Spleen (tissue), 11 donors: ENCODE results near the gene RASSF4. TPM values are rescaled to one million over a fixed set of nuclear protein-coding genes. Genes with fewer than 3 reads are reported as not detected.

Experiments
- DNase-seq: peaks from one replicate; pipeline ENCODE4 v3.0.0-alpha.2; 2020
- H3K27ac ChIP-seq, 8 donors: fragments of 200-600 bp; sonication (generic) in 7 of 8; 1 replicate in 4 of 8; 2 replicates in 4 of 8; pipeline versions ENCODE4 v1.5.0 to v1.8.0; 2016 to 2021; ENCODE audit warnings: inconsistent platforms in 4 of 8, mild to moderate bottlenecking in 4 of 8, moderate library complexity in 1 of 8
- H3K27me3 ChIP-seq, 7 donors: fragments of 200-600 bp; sonication (generic) in 6 of 7; replicated peaks in 1 of 7; 1 replicate in 4 of 7; 2 replicates in 3 of 7; pipeline versions ENCODE4 v1.5.0 to v1.8.0; 2016 to 2021; ENCODE audit warnings: inconsistent platforms in 3 of 7, mild to moderate bottlenecking in 1 of 7
- H3K36me3 ChIP-seq, 6 donors: fragments of 200-600 bp; sonication (generic) in 5 of 6; 1 replicate in 4 of 6; 2 replicates in 2 of 6; pipeline versions ENCODE4 v1.5.0 to v1.8.0; 2016 to 2021; ENCODE audit warnings: inconsistent platforms in 2 of 6
- H3K4me1 ChIP-seq, 6 donors: fragments of 200-600 bp; sonication (generic) in 5 of 6; 1 replicate in 3 of 6; 2 replicates in 3 of 6; pipeline versions ENCODE4 v1.5.0 to v1.8.0; 2016 to 2021; ENCODE audit warnings: inconsistent platforms in 3 of 6
- H3K4me3 ChIP-seq, 8 donors: fragments of 200-600 bp; sonication (generic) in 7 of 8; 1 replicate in 4 of 8; 2 replicates in 4 of 8; pipeline versions ENCODE4 v1.5.0 to v1.8.0; 2016 to 2021; ENCODE audit warnings: inconsistent platforms in 4 of 8, mild to moderate bottlenecking in 4 of 8, moderate library complexity in 2 of 8
- H3K9me3 ChIP-seq, 8 donors: fragments of 200-600 bp; sonication (generic) in 7 of 8; 1 replicate in 4 of 8; 2 replicates in 4 of 8; pipeline versions ENCODE4 v1.5.0 to v1.8.0; 2016 to 2021; ENCODE audit warnings: inconsistent platforms in 4 of 8
- CTCF ChIP-seq, 11 experiments: fragments of 200-600 bp in 7 of 11; fragments of 450-650 bp in 4 of 11; sonication (generic) in 4 of 11; IDR thresholded peaks in 8 of 11; conservative IDR thresholded peaks in 3 of 11; 1 replicate in 7 of 11; 2 replicates in 4 of 11; pipeline versions ENCODE4 v1.4.0 to v1.8.0; 2016 to 2021; ENCODE audit warnings: antibody characterized with exemption in 11 of 11, inconsistent platforms in 4 of 11, mild to moderate bottlenecking in 1 of 11
- POLR2A ChIP-seq, 3 donors: fragments of 450-650 bp; IDR thresholded peaks; one replicate each; pipeline ENCODE4 v1.5.1; 2017; ENCODE audit warnings: antibody characterized with exemption in 3 of 3, mild to moderate bottlenecking in 1 of 3
- POLR2AphosphoS5 ChIP-seq, 3 donors: sonication (generic); formaldehyde crosslinking; IDR thresholded peaks; one replicate each; pipeline ENCODE4 v1.5.1; 2017; ENCODE audit warnings: antibody characterized with exemption in 3 of 3
- WGBS, 5 donors: extraction: QIAGEN DNeasy Blood & Tissue Kit in 3 of 5; methylation state at CpG; one replicate each; pipeline versions ENCODE4 v1.1.5 to v1.1.7; 2013 to 2018; 5-methylcytosine and 5-hydroxymethylcytosine counted together
- intact Hi-C: fragments of 100-400 bp; cut with DNase I; formaldehyde crosslinking; loops from one replicate; pipeline ENCODE4 v1.15.0; 2023; ENCODE audit warnings: low total_unique reads
- polyA plus RNA-seq, 3 donors: library from polyadenylated mRNA; stranded (reverse); fragments of 200-250 nt; gene quantifications; one replicate each; pipeline ENCODE4 v1.2.1, GENCODE V29; 2013
- total RNA-seq, 7 donors: library from RNA; depleted of rRNA in 3 of 7; stranded (reverse); fragments of >200 nt in 3 of 7; fragmentation: NEBNext Ultra II Directional in 4 of 7; extraction: Animal tissue kit (Norgen Biotek cat#: 25700) in 4 of 7; gene quantifications; one replicate each; pipeline versions ENCODE4 v1.1.0 to v1.2.1, GENCODE V29; 2016 to 2021
- donor health status: healthy with polysubstance abuse.
- donor health status: DM: no; HTN: no; CAD: no; lungs with moderate emphysema.
- donor health status: DM: no; HTN: no; CAD: no.
- donor health status: Bipolar disorder and iron deficiency.
- donor health status: healthy.
- donor health status: DM: no; HTN: no; CAD: no.
- donor health status: DM: yes; HTN: yes; CAD: no.

Gene RASSF4
- total and polyA plus RNA-seq, 10 donors, result 36.7 to 96.2 (median 73.5) TPM

GRCh38 chr10:44980309-44981171 lies 20.9 kb downstream of the RASSF4 start:
- Histone ChIP-seq H3K4me1 (peaks cover 0 to 66% (median 49%) of the 10 kb centered on the region in 6 donors), H3K9me3 (no peaks in the 10 kb centered on the region), H3K27ac (peak overlapping the region in 5 of 8 donors; percentile 10 to 57 (median 45)), H3K4me3 (no peak overlapping the region), H3K36me3 (peaks cover 0 to 63% (median 9%) of the 10 kb centered on the region in 6 donors), H3K27me3 (no peaks in the 10 kb centered on the region)
- no peak for TF ChIP-seq CTCF (IDR thresholded peaks at IDR 0.05 in 8 of 11, conservative IDR thresholded peaks at IDR 0.05 in 3 of 11)
- peak in 1 of 3 donors; percentile 11 for TF ChIP-seq POLR2AphosphoS5 (IDR thresholded peaks at IDR 0.05)
- no peak for TF ChIP-seq POLR2A (IDR thresholded peaks at IDR 0.05)
- 68 to 83% (median 71%) methylated on average over 14 of the region's 14 CpGs for whole genome bisulfite sequencing, 5 donors
- intact Hi-C loops, result no loop called here
- DNase-seq, result peak; percentile 74

DNA sequence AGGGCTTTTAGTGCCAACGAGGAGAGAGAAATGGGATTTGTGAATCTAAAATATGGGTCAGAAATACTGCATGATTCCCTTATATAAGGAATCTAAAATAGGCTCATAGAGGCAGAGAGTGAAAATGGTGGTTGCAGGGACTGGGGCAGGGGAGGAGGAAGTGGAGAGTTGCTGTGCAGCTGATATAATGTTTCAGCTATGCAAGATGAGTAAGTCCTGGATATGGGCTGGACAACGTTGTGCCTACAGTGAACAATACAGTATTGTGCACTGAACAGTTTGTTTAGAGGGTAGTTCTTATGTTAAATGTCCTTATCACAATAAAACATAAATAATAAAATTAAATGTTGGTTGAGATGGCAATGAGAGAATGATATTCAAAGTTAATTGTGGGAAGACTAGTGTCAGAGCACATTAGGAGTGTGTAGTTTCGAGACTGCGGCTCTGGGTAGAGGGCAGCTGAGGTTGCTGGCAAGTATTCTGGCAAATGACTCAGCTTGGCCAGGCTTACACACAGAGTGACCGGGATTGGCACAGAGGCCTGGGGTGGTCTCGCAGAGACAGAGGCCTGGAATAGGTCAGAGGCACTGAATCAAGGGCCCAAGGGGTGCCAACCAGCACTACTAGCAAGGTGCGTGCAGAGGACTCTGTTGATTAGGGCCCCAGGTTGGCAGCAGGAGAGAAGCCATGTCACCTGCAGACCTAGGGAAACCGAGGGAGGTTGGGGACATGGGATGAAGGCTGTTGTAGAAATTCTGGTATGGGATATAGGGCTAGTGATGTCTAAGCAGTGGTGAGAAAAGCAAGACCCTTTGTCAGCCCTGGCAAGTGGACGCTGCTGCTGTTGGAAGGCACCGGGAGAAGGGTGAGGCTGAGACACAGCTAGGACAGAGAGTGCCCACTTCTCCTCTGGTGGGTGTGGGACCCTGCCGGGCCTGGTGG lies 21.8 kb downstream of the RASSF4 start:
- H3K27ac ChIP-seq, result peak overlapping the region in 6 of 8 donors; percentile 9 to 57 (median 43)

GRCh38 chr10:44982114-44982460 lies 22.5 kb downstream of the RASSF4 start:
- no peak for TF ChIP-seq CTCF (IDR thresholded peaks at IDR 0.05 in 8 of 11, conservative IDR thresholded peaks at IDR 0.05 in 3 of 11)
- TF ChIP-seq POLR2A (IDR thresholded peaks at IDR 0.05), result no peak
- peak in 2 of 3 donors; percentile 13 to 40 for TF ChIP-seq POLR2AphosphoS5 (IDR thresholded peaks at IDR 0.05)
- no peaks in the 10 kb centered on the region for H3K27me3 ChIP-seq
- peak overlapping the region in 3 of 8 donors; percentile 9 to 56 (median 45) for H3K27ac ChIP-seq
- peaks cover 0 to 51% (median 36%) of the 10 kb centered on the region in 6 donors for H3K4me1 ChIP-seq
- intact Hi-C loops, result no loop called here
- peaks cover 0 to 68% (median 9%) of the 10 kb centered on the region in 6 donors for H3K36me3 ChIP-seq
- DNase-seq, result peak; percentile 76
- no peaks in the 10 kb centered on the region for H3K9me3 ChIP-seq
- H3K4me3 ChIP-seq, result no peak overlapping the region
- 57 to 73% (median 64%) methylated on average over 7 to 9 of the region's 9 CpGs for WGBS, 5 donors

More for the DNA sequence above, 21.8 kb downstream of the RASSF4 start:
- Histone ChIP-seq H3K9me3 (no peaks in the 10 kb centered on the region), H3K27me3 (no peaks in the 10 kb centered on the region), H3K4me1 (peaks cover 0 to 57% (median 41%) of the 10 kb centered on the region in 6 donors), H3K36me3 (peaks cover 0 to 68% (median 9%) of the 10 kb centered on the region in 6 donors), H3K4me3 (no peak overlapping the region)
- no peak for DNase-seq
- no peak for TF ChIP-seq POLR2AphosphoS5 (IDR thresholded peaks at IDR 0.05)
- TF ChIP-seq CTCF (IDR thresholded peaks at IDR 0.05 in 8 of 11, conservative IDR thresholded peaks at IDR 0.05 in 3 of 11), result no peak
- no peak for TF ChIP-seq POLR2A (IDR thresholded peaks at IDR 0.05)
- 77 to 82% (median 80%) methylated on average over 11 of the region's 11 CpGs for WGBS, 5 donors
- intact Hi-C loops, result no loop called here
